ENCODE data around the gene TRAF4. TPM values are rescaled to one million over a fixed set of nuclear protein-coding genes. Genes with fewer than 3 reads are reported as not detected.

Gene TRAF4
- total RNA-seq, 1 donor = 21.3 TPM

DNA sequence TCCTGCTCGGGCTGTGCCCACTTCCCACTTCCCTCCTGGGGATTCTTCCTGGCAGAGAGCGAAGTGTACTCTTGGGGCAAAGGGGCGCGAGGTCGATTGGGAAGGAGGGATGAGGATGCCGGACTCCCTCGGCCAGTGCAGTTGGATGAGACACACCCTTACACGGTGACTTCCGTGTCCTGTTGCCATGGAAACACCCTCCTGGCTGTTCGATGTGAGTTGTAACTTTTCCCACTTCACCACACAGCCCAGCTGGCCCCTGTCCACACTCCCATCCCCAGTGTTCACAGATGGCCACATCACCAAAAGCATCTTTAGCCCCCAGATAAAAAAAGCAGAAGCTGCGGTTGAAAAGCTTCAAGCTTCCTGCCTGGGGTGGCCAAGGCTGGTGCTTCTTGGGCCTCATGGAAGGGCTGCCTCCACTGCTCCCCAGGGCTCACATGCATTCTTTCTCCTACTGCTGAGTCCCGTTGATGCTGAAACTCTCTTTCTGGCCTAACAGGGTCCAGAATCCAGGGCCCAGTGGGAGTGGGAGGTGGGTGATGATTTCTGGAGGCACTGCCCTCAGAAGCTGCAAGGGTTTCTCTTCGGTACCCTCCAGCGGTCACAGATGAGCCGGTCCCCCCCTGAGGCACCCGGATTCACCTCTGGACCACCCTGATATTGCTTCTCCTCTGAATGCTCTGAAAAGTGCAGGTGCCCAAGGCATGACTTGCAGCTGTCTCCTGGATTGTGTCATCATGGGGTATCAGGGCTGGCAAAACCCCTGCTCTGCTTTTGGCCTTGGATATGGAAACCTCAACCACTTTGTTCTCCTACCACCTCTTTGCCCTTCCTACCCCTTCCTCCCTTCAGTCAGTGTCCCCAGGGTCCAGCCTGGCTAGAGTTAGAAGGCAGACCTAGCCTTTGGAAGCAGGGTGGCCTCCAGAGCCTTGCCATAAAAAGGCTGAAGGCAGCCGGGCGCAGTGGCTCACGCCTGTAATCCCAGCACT, 2.2 kb upstream of the TRAF4 start:
- TF ChIP-seq, protein P1, sequence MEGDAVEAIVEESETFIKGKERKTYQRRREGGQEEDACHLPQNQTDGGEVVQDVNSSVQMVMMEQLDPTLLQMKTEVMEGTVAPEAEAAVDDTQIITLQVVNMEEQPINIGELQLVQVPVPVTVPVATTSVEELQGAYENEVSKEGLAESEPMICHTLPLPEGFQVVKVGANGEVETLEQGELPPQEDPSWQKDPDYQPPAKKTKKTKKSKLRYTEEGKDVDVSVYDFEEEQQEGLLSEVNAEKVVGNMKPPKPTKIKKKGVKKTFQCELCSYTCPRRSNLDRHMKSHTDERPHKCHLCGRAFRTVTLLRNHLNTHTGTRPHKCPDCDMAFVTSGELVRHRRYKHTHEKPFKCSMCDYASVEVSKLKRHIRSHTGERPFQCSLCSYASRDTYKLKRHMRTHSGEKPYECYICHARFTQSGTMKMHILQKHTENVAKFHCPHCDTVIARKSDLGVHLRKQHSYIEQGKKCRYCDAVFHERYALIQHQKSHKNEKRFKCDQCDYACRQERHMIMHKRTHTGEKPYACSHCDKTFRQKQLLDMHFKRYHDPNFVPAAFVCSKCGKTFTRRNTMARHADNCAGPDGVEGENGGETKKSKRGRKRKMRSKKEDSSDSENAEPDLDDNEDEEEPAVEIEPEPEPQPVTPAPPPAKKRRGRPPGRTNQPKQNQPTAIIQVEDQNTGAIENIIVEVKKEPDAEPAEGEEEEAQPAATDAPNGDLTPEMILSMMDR (IDR thresholded peaks at IDR 0.05; ENCODE audit: insufficient read depth, low read length) = no peak

DNA sequence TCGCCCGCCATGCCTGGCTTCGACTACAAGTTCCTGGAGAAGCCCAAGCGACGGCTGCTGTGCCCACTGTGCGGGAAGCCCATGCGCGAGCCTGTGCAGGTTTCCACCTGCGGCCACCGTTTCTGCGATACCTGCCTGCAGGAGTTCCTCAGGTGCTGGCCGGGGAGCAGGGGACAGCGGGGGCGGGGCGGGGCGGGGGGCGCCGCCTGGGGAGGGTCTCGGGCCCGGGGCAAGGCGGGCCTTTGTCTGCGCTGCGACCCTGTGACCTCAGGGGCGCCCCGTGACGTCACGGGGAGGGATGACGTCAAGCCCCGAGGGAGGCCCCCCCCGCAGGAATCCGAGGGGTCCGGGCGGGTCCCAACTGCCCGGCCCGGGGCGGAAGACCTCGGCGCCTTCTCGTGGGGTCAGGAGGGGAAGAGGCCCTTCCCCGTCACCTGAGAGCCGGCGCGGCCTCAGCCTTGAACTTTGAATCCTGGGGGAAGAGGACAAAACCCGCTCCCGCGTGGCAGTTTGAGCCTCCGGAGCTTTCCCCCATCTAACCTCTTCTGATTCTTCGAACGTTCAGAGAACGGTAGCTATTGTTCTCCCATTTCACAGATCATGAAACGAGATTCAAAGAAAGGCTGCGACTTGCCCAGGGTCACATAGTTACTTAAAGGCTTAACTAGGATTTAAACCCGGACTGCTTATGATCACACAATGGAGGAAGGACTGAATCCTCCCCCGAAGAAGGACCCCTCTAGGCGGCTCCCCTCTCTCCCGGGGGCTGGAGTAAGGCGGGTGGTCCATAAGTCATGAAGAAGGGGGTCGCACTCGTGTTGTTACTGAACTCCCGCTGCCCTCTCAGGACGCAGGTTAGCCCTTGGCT, 527 bp downstream of the TRAF4 start:
- DNase-seq (ENCODE audit: low read depth) = peak; percentile 39
- TF ChIP-seq, protein P1 (IDR thresholded peaks at IDR 0.05; ENCODE audit: insufficient read depth, low read length) = no peak
- peak overlapping the region; percentile 92 for H3K4me3 ChIP-seq (ENCODE audit: low read depth, low read length)

More for the DNA sequence above, 2.2 kb upstream of the TRAF4 start:
- DNase-seq (ENCODE audit: low read depth) = no peak
- no peak overlapping the region for H3K4me3 ChIP-seq (ENCODE audit: low read depth, low read length)

DNA sequence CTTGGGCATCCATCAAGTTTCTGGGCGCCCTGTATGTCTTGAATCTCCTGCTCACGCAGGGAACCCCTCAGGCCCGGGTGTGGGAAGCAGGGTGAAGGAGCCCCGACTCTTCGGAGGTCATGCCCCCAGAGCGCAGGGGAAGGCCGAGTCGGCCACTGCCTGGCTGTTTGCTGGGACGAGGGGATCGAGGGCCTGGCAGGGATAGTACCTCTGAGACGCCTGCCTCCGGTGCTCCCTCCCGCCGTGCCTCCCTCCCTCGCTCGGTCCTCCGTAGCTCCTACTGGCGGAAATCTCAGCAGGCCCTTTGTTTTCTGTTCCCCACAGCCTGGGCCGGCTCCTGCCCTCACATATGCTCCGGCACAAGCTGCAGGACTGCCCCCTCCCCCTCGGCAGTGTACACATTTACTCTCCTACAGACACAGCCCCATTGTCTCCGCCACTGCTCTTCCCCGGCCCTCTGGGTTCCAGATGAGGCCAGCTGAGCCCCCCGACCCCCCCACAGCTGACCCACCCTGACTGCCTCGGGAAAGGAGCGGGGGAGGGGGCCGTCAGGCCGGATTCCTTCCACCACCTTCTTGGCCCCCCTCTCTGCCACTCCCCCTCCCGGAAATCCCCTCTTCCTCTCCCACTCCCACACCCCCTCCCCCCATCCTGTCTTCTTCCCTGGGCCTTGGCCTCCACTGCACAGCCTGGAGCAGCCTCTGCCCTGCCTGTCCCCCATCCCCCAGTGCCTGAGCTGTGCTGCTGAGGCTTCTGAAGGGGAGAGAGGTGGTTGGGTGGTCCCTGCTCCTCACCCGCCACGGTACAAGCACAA, 1.4 kb downstream of the TRAF4 start:
- TF ChIP-seq, protein P1 (IDR thresholded peaks at IDR 0.05; ENCODE audit: insufficient read depth, low read length) = no peak
- H3K4me3 ChIP-seq (ENCODE audit: low read depth, low read length) = peak overlapping the region; percentile 92
- DNase-seq (ENCODE audit: low read depth) = peak; percentile 48

DNA sequence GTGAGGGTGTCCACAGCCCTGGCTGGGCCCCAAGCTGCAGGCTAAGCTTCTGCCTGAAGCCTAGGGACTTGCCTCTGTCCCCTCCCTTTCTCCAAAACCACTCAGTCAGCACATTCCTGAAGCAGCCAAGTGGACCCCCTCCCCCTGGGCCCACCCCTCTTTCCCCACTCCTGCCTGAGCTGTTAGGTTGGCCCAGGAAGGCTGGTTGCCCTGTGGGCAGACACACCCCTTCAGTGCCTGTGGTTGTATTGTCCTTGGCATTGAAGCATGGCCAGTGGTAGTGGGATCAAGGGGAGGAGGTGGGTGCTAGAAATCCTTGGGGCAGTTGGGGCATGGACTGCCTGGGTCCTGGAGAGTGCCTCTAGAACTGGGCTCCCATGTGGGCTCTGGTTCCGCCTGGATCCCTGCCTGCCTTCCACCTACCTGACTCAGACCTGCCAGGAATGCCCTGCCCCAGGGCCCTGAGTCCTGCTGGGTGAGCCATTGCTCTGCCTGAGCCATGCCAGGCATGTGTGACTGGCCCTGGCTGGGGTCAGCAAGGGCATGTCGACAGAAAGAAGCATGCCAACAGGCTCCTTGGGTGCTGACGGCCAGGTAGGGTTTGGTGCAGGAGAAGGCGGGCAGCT, 2.1 kb downstream of the TRAF4 start:
- TF ChIP-seq, protein P1 (IDR thresholded peaks at IDR 0.05; ENCODE audit: insufficient read depth, low read length) = no peak
- DNase-seq (ENCODE audit: low read depth) = no peak
- peak overlapping the region; percentile 92 for H3K4me3 ChIP-seq (ENCODE audit: low read depth, low read length)

DNA sequence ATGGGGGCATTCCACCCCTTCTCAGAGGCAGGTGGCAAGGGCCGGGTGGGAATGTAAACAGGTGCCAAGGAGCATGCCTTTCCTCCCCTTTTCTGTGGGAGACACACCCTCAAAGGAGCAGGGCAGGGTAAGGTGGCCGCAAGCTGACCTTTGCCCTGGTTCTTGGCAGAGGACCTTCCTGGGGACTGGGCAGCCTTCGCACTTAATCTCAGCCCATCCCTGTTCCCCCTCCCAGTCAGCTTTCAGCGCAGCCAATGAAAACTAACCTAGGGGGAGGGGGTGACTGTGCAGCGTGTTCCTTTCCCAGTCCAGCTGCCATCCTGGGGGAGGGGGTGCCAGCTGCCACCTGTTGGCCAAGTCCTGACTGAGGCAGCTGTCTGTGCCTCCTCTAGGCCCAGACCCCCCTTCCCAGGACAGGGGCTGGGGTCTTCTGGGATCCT, 2.8 kb downstream of the TRAF4 start:
- no peak for DNase-seq (ENCODE audit: low read depth)
- peak overlapping the region; percentile 92 for H3K4me3 ChIP-seq (ENCODE audit: low read depth, low read length)
- TF ChIP-seq, protein P1 (IDR thresholded peaks at IDR 0.05; ENCODE audit: insufficient read depth, low read length) = no peak

Data from fibroblast of the aortic adventitia (primary cell).